GM23338 (cell line): ENCODE measurements around the gene CNNM2. TPM values are rescaled to one million over a fixed set of nuclear protein-coding genes. Genes with fewer than 3 reads are reported as not detected.
A peak's percentile ranks its signal among the peaks of the same experiment; 100 is the strongest.

Experiments
- ATAC-seq: fragments of 200-7000 bp; cut with Tn5 transposase; 3 replicates; pipeline ENCODE4 v1.9.1; 2020
- DNase-seq: peaks from one replicate; pipeline ENCODE4 v3.0.0-alpha.2; 2015; ENCODE audit warnings: low spot score
- H2AFZ ChIP-seq: fragments of 200-600 bp; sonication (generic); 2 replicates; pipeline ENCODE4 v1.8.0; 2016; ENCODE audit warnings: antibody characterized with exemption, mild to moderate bottlenecking, moderate library complexity
- H3F3A ChIP-seq: fragments of 200-600 bp; sonication (generic); replicated peaks from 2 replicates; pipeline ENCODE4 v1.8.0; 2017; ENCODE audit warnings: antibody characterized with exemption, mixed run types, low read depth
- H3K27ac ChIP-seq: fragments of 200-600 bp; sonication (generic); 2 replicates; pipeline ENCODE4 v1.6.1; 2016; ENCODE audit warnings: low read depth
- H3K27me3 ChIP-seq: fragments of 200-600 bp; sonication (generic); 2 replicates; pipeline ENCODE4 v1.8.0; 2016; ENCODE audit warnings: mild to moderate bottlenecking, mixed run types, moderate library complexity; ENCODE audit not compliant: insufficient read depth
- H3K36me3 ChIP-seq: fragments of 200-600 bp; sonication (generic); 2 replicates; pipeline ENCODE4 v1.8.0; 2016; ENCODE audit warnings: mild to moderate bottlenecking; ENCODE audit not compliant: insufficient read depth
- H3K4me1 ChIP-seq: fragments of 200-600 bp; sonication (generic); 2 replicates; pipeline ENCODE4 v1.8.0; 2016; ENCODE audit warnings: mild to moderate bottlenecking, moderate library complexity; ENCODE audit not compliant: insufficient read depth
- H3K4me2 ChIP-seq: fragments of 200-600 bp; sonication (generic); 2 replicates; pipeline ENCODE4 v1.7.1; 2017; ENCODE audit warnings: mixed run types
- H3K4me3 ChIP-seq: fragments of 200-600 bp; sonication (generic); 2 replicates; pipeline ENCODE4 v1.6.1; 2016; ENCODE audit warnings: mixed run types
- H3K79me2 ChIP-seq: fragments of 200-600 bp; sonication (generic); replicated peaks from 2 replicates; pipeline ENCODE4 v1.8.0; 2017; ENCODE audit warnings: mild to moderate bottlenecking; ENCODE audit not compliant: insufficient read depth
- H3K9me2 ChIP-seq: fragments of 200-600 bp; sonication (generic); 2 replicates; pipeline ENCODE4 v1.8.0; 2017; ENCODE audit not compliant: insufficient read depth
- H4K20me1 ChIP-seq: fragments of 200-600 bp; sonication (generic); replicated peaks from 2 replicates; pipeline ENCODE4 v1.8.0; 2017; ENCODE audit warnings: mild to moderate bottlenecking; ENCODE audit not compliant: insufficient read depth
- H3K27ac Mint-ChIP-seq: 2 replicates; pipeline ENCODE4 v1.8.0; 2020; ENCODE audit warnings: inconsistent platforms, mild to moderate bottlenecking, moderate library complexity, mixed read lengths
- H3K27me3 Mint-ChIP-seq: 3 replicates; pipeline ENCODE4 v1.8.0; 2022; ENCODE audit warnings: low read depth, mild to moderate bottlenecking, moderate library complexity, mixed read lengths, inconsistent platforms; ENCODE audit not compliant: insufficient read depth, poor library complexity
- H3K36me3 Mint-ChIP-seq: 3 replicates; pipeline ENCODE4 v1.8.0; 2021; ENCODE audit warnings: low read depth, mild to moderate bottlenecking, inconsistent platforms, moderate library complexity, mixed read lengths
- H3K4me1 Mint-ChIP-seq: 3 replicates; pipeline ENCODE4 v1.8.0; 2020; ENCODE audit warnings: mild to moderate bottlenecking, inconsistent platforms, mixed read lengths
- H3K4me3 Mint-ChIP-seq: 3 replicates; pipeline ENCODE4 v1.8.0; 2021; ENCODE audit warnings: moderate library complexity, mild to moderate bottlenecking, inconsistent platforms, mixed read lengths
- H3K9me3 Mint-ChIP-seq: 3 replicates; pipeline ENCODE4 v1.8.0; 2020; ENCODE audit warnings: moderate library complexity, mild to moderate bottlenecking, inconsistent platforms, mixed read lengths
- CREB1 ChIP-seq: fragments of 250-450 bp; sonication (Bioruptor Pico); IDR thresholded peaks from 2 replicates; pipeline ENCODE4 v1.5.0; 2020; ENCODE audit warnings: low read depth, mild to moderate bottlenecking, moderate library complexity
- EZH2 ChIP-seq: fragments of 200-600 bp; sonication (generic); IDR thresholded peaks from one replicate; pipeline ENCODE4 v1.8.0; 2017; ENCODE audit warnings: antibody characterized with exemption, mild to moderate bottlenecking, low read depth; ENCODE audit not compliant: unreplicated experiment
- EZH2phosphoT487 ChIP-seq: fragments of 200-600 bp; sonication (generic); IDR thresholded peaks from one replicate; pipeline ENCODE4 v1.8.1; 2018; ENCODE audit warnings: antibody characterized with exemption; ENCODE audit not compliant: unreplicated experiment
- JUNB ChIP-seq: IDR thresholded peaks from one replicate; pipeline ENCODE4 v1.6.1; 2016; ENCODE audit warnings: antibody characterized with exemption; ENCODE audit not compliant: unreplicated experiment
- POLR2AphosphoS5 ChIP-seq: IDR thresholded peaks from 2 replicates; pipeline ENCODE4 v1.6.1; 2016; ENCODE audit warnings: antibody characterized with exemption, low read depth
- ZNF114 ChIP-seq: fragments of 250-450 bp; sonication (Bioruptor Pico); IDR thresholded peaks from 2 replicates; pipeline ENCODE4 v1.5.0; 2020; ENCODE audit warnings: mild to moderate bottlenecking, moderate library complexity
- ZNF331 ChIP-seq: fragments of 250-450 bp; sonication (Bioruptor Pico); IDR thresholded peaks from 2 replicates; pipeline ENCODE4 v1.5.0; 2020; ENCODE audit warnings: low read depth, mild to moderate bottlenecking, moderate library complexity
- ZNF462 ChIP-seq: fragments of 250-450 bp; sonication (Bioruptor Pico); IDR thresholded peaks from 2 replicates; pipeline ENCODE4 v1.5.0; 2020; ENCODE audit warnings: mild to moderate bottlenecking, moderate library complexity
- polyA plus RNA-seq: library from polyadenylated mRNA; unstranded; fragments of >200 nt; fragmentation: Nextera tagmentation; extraction: Ambion mirVana; gene quantifications from 2 replicates; pipeline ENCODE4 v1.2.1, GENCODE V29; 2016
- total RNA-seq: library from RNA; depleted of rRNA; stranded (reverse); fragments of >200 nt; shearing (Covaris generic); gene quantifications from 2 replicates; pipeline ENCODE4 v1.2.3, GENCODE V29; 2014
- TF ChIP-seq, protein P1 (sequence below): IDR thresholded peaks from one replicate; pipeline ENCODE4 v1.6.1; 2018; ENCODE audit warnings: antibody characterized with exemption; ENCODE audit not compliant: unreplicated experiment
- TF ChIP-seq, protein P2 (sequence below), 2 experiments: fragments of 200-600 bp in 1 of 2; sonication (generic) in 1 of 2; conservative IDR thresholded peaks; 2 replicates each; pipeline versions ENCODE4 v1.5.1 to v1.6.1; 2016 to 2017; ENCODE audit warnings: antibody characterized with exemption in 2 of 2, low read depth in 2 of 2, mild to moderate bottlenecking in 2 of 2, moderate library complexity in 1 of 2
- TF ChIP-seq, protein P3 (sequence below): IDR thresholded peaks from 2 replicates; pipeline ENCODE4 v1.6.1; 2016; ENCODE audit warnings: antibody characterized with exemption

The CNNM2 gene
- total and polyA plus RNA-seq, 2 experiments from 2014 or later = 4.5 to 31.3 TPM

DNA sequence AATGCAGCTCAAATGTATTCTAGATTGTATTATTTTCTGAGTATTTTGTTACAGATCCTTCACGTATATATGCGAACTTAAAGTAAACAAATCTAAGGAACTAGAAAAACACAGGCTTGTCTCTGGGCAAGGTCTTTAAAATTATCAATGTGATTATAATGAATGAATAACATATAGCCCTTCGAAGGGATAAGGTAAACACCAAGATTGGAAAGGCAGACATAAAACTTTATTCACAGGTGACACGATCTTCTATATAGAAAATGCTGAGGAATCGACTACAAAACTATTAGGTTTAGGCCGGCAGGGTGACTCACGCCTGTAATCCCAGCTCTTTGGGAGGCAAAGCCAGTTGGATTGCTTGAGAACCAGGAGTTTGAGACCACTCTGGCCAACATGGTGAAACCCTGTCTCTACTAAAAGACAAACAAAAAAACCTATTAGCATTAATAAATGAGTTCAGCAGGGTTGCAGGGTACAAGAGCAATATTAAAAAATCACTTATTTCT, 80.4 kb downstream of the CNNM2 start:
- H3K79me2 ChIP-seq = no peaks in the 10 kb centered on the region
- H3K36me3 ChIP-seq = no peaks in the 10 kb centered on the region
- TF ChIP-seq POLR2AphosphoS5 = no peak
- TF ChIP-seq ZNF462 = no peak
- no peak for TF ChIP-seq JUNB
- TF ChIP-seq, protein P1, sequence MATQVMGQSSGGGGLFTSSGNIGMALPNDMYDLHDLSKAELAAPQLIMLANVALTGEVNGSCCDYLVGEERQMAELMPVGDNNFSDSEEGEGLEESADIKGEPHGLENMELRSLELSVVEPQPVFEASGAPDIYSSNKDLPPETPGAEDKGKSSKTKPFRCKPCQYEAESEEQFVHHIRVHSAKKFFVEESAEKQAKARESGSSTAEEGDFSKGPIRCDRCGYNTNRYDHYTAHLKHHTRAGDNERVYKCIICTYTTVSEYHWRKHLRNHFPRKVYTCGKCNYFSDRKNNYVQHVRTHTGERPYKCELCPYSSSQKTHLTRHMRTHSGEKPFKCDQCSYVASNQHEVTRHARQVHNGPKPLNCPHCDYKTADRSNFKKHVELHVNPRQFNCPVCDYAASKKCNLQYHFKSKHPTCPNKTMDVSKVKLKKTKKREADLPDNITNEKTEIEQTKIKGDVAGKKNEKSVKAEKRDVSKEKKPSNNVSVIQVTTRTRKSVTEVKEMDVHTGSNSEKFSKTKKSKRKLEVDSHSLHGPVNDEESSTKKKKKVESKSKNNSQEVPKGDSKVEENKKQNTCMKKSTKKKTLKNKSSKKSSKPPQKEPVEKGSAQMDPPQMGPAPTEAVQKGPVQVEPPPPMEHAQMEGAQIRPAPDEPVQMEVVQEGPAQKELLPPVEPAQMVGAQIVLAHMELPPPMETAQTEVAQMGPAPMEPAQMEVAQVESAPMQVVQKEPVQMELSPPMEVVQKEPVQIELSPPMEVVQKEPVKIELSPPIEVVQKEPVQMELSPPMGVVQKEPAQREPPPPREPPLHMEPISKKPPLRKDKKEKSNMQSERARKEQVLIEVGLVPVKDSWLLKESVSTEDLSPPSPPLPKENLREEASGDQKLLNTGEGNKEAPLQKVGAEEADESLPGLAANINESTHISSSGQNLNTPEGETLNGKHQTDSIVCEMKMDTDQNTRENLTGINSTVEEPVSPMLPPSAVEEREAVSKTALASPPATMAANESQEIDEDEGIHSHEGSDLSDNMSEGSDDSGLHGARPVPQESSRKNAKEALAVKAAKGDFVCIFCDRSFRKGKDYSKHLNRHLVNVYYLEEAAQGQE = no peak
- no peak for TF ChIP-seq ZNF331 (CRISPR knock-in tag)
- TF ChIP-seq, protein P2, sequence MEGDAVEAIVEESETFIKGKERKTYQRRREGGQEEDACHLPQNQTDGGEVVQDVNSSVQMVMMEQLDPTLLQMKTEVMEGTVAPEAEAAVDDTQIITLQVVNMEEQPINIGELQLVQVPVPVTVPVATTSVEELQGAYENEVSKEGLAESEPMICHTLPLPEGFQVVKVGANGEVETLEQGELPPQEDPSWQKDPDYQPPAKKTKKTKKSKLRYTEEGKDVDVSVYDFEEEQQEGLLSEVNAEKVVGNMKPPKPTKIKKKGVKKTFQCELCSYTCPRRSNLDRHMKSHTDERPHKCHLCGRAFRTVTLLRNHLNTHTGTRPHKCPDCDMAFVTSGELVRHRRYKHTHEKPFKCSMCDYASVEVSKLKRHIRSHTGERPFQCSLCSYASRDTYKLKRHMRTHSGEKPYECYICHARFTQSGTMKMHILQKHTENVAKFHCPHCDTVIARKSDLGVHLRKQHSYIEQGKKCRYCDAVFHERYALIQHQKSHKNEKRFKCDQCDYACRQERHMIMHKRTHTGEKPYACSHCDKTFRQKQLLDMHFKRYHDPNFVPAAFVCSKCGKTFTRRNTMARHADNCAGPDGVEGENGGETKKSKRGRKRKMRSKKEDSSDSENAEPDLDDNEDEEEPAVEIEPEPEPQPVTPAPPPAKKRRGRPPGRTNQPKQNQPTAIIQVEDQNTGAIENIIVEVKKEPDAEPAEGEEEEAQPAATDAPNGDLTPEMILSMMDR (conservative IDR thresholded peaks at IDR 0.05; ENCODE audit: low read depth in 2 of 2) = no peak
- TF ChIP-seq CREB1 (CRISPR knock-in tag) = no peak
- no peak for TF ChIP-seq ZNF114
- TF ChIP-seq, protein P3, sequence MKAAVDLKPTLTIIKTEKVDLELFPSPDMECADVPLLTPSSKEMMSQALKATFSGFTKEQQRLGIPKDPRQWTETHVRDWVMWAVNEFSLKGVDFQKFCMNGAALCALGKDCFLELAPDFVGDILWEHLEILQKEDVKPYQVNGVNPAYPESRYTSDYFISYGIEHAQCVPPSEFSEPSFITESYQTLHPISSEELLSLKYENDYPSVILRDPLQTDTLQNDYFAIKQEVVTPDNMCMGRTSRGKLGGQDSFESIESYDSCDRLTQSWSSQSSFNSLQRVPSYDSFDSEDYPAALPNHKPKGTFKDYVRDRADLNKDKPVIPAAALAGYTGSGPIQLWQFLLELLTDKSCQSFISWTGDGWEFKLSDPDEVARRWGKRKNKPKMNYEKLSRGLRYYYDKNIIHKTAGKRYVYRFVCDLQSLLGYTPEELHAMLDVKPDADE = no peak
- TF ChIP-seq EZH2phosphoT487 = no peak
- no peak for TF ChIP-seq EZH2
- H3K27ac ChIP-seq = 0 out of 2 replicates have a peak overlapping the region, but pooled peaks have one; percentile 1
- no peak overlapping the region for H3K4me2 ChIP-seq
- ATAC-seq (no peak), DNase-seq (no peak)
- H3K9me3 Mint-ChIP-seq = peaks cover 15% of the 10 kb centered on the region; the same call in 2 of the 3 replicates
- no peaks in the 10 kb centered on the region for H3K27me3 ChIP-seq
- H3K9me2 ChIP-seq = no peaks in the 10 kb centered on the region
- H3K36me3 Mint-ChIP-seq = no peaks in the 10 kb centered on the region
- no peak overlapping the region for H2AFZ ChIP-seq
- peaks cover 7% of the 10 kb centered on the region for H3K27me3 Mint-ChIP-seq
- H3K4me3 ChIP-seq = no peak overlapping the region
- H3K4me1 ChIP-seq = peaks cover 11% of the 10 kb centered on the region; the same call in 1 of the 2 replicates
- no peak overlapping the region for H3K4me3 Mint-ChIP-seq
- no peaks in the 10 kb centered on the region; the same call in 1 of the 2 replicates for H4K20me1 ChIP-seq
- peaks cover 13% of the 10 kb centered on the region for H3K4me1 Mint-ChIP-seq
- no peaks in the 10 kb centered on the region for H3F3A ChIP-seq
- no peak overlapping the region for H3K27ac Mint-ChIP-seq
